ENCODE data around the gene GRIN2C. TPM values are rescaled to one million over a fixed set of nuclear protein-coding genes. Genes with fewer than 3 reads are reported as not detected.

GRIN2C gene
- total and polyA plus RNA-seq, 9 of the 15 experiments (the other 6 are each of a cell fraction or from before 2014, with no cell fraction given) = under 0.01 to 0.33 (median 0.10) TPM; not detected in 2

- DNase-seq (ENCODE audit: extremely low read depth in 1 of 4, low spot score in 3 of 4) = no peak
- Histone ChIP-seq H3K4me2 (ENCODE audit: insufficient read depth, low read length) (no peak overlapping the region), H2AFZ (ENCODE audit: low read depth, low read length) (no peak overlapping the region), H3K27me3 (ENCODE audit: control insufficient read depth in 2 of 2, insufficient read depth in 2 of 2, low read length in 2 of 2) (no peaks in the 10 kb centered on the region), H3K4me3 (no peak overlapping the region), H3K27ac (ENCODE audit: extremely low read depth, low read depth, low read length) (no peak overlapping the region), H3K9me1 (ENCODE audit: control insufficient read depth, insufficient read depth, low read length) (no peaks in the 10 kb centered on the region), H3K9me3 (replicated peaks; ENCODE audit: control insufficient read depth, insufficient read depth, low read depth, low read length) (no peaks in the 10 kb centered on the region), H3K36me3 (ENCODE audit: control insufficient read depth, insufficient read depth, low read length) (no peaks in the 10 kb centered on the region), H3K79me2 (ENCODE audit: control insufficient read depth, insufficient read depth, low read length) (no peaks in the 10 kb centered on the region), H3K9ac (ENCODE audit: insufficient read depth in 1 of 2, low read depth in 2 of 2, low read length in 2 of 2) (no peak overlapping the region), H4K20me1 (replicated peaks; ENCODE audit: control insufficient read depth, insufficient read depth, low read length) (peaks cover 17% of the 10 kb centered on the region; the same call in 1 of the 2 replicates), H3K4me1 (replicated peaks in 1 of 2; ENCODE audit: control insufficient read depth in 2 of 2, insufficient read depth in 2 of 2, low read length in 2 of 2) (peaks cover 11 to 31% of the 10 kb centered on the region in 2 experiments; a peak in 4 of 5 replicates)
- intact Hi-C loops (cut with micrococcal nuclease) (no loop called here), in situ Hi-C loops (cut with MboI) (no loop called here)
- WGBS (ENCODE audit: insufficient coverage, low coverage, missing lambda C conversion rate) = 72% methylated on average over 6 of the region's 8 CpGs
- FAIRE-seq = no peak
- no TSS peak for BruUV-seq (replicated peaks)
- POLR2A ChIA-PET = interaction anchor here (0.5 to 1.3 kb wide), 3 partner anchors 10 to 88 kb away, joined by 4 to 5 read pairs (median 4); no protein-coding TSS in a partner anchor
- ATAC-seq = no peak
- CTCF ChIA-PET (ENCODE audit: low intra/inter-chr PET ratio) = interaction anchor here (0.7 to 1.3 kb wide), 4 partner anchors 22 to 118 kb away, joined by 3 to 8 read pairs (median 4); no protein-coding TSS in a partner anchor
- TF ChIP-seq ATF3 (IDR thresholded peaks at IDR 0.05) (no peak), ATF3 (CRISPR knock-in tag; conservative IDR thresholded peaks at IDR 0.05) (no peak), HEY1 (CRISPR knock-in tag; IDR thresholded peaks at IDR 0.05; ENCODE audit: borderline replicate concordance) (no peak), ZNF384 (IDR thresholded peaks at IDR 0.05; ENCODE audit: low read depth, low read length) (no peak), ILF3 (IDR thresholded peaks at IDR 0.05; ENCODE audit: borderline replicate concordance) (no peak), ZFP36 (IDR thresholded peaks at IDR 0.05; ENCODE audit: low read depth, low read length, partially characterized antibody) (no peak), ZNF175 (CRISPR knock-in tag; IDR thresholded peaks at IDR 0.05; ENCODE audit: low read depth) (no peak), BCLAF1 (IDR thresholded peaks at IDR 0.05; ENCODE audit: borderline replicate concordance in 1 of 2, control insufficient read depth in 1 of 2, low read depth in 2 of 2, low read length in 1 of 2) (no peak), CCNT2 (IDR thresholded peaks at IDR 0.05; ENCODE audit: borderline replicate concordance, extremely low read depth, insufficient read length, low read depth, low read length) (no peak), KDM2B (CRISPR knock-in tag; IDR thresholded peaks at IDR 0.05) (no peak), FUS (optimal IDR thresholded peaks at IDR 0.05; ENCODE audit: low read depth, low read length) (no peak), ESRRA (IDR thresholded peaks at IDR 0.05; ENCODE audit: borderline replicate concordance, low read depth) (no peak), KLF10 (CRISPR knock-in tag; IDR thresholded peaks at IDR 0.05) (no peak), FOXO4 (CRISPR knock-in tag; IDR thresholded peaks at IDR 0.05) (no peak), IRF9 (tag; IDR thresholded peaks at IDR 0.05) (no peak), EP300 (IDR thresholded peaks at IDR 0.05; ENCODE audit: low read length) (no peak)
These were observed 17.5 kb downstream of the GRIN2C start for GRCh38 chr17:74842146-74842598.

Measured in K562 (cell line).